Mucosa of descending colon (tissue), 3 donors: ENCODE results near the gene MAML3. TPM values are rescaled to one million over a fixed set of nuclear protein-coding genes. Genes with fewer than 3 reads are reported as not detected.

Experiments
- ATAC-seq: fragments of 200-7000 bp; cut with Tn5 transposase; one replicate; pipeline ENCODE4 v1.9.1; 2020; ENCODE audit warnings: mild to moderate bottlenecking, moderate library complexity
- DNase-seq, 3 donors: peaks; one replicate each; pipeline ENCODE4 v3.0.0-alpha.2; 2020
- H3K36me3 ChIP-seq: fragments of 200-600 bp; one replicate; pipeline ENCODE4 v1.8.0; 2021; ENCODE audit warnings: low read depth, mild to moderate bottlenecking
- H3K4me1 ChIP-seq: fragments of 200-600 bp; one replicate; pipeline ENCODE4 v1.8.0; 2021; ENCODE audit warnings: low read depth, mild to moderate bottlenecking
- H3K4me3 ChIP-seq: fragments of 200-600 bp; one replicate; pipeline ENCODE4 v1.8.0; 2021; ENCODE audit warnings: mild to moderate bottlenecking
- H3K9me3 ChIP-seq: fragments of 200-600 bp; one replicate; pipeline ENCODE4 v1.8.0; 2021; ENCODE audit warnings: mild to moderate bottlenecking
- intact Hi-C, 2 donors: fragments of 100-400 bp; cut with DNase I in 1 of 2; cut with micrococcal nuclease in 1 of 2; formaldehyde crosslinking; loops; one replicate each; pipeline versions ENCODE4 v1.11.0 to v1.11.1; 2022; cut with DNase I, micrococcal nuclease
- total RNA-seq, 3 donors: library from RNA; stranded (reverse); fragmentation: NEBNext Ultra II Directional in 2 of 3; extraction: Animal tissue kit (Norgen Biotek cat#: 25700) in 2 of 3; gene quantifications; one replicate each; pipeline versions ENCODE4 v1.2.1 to v1.2.4, GENCODE V29; 2021 to 2023
- TF ChIP-seq, protein P1 (sequence below): fragments of 200-600 bp; IDR thresholded peaks from one replicate; pipeline ENCODE4 v1.8.0; 2022; ENCODE audit warnings: antibody characterized with exemption, mild to moderate bottlenecking
- donor health status: DM: no; HTN: no; CAD: no; lungs with moderate emphysema.
- donor health status: DM: no; HTN: no; CAD: no.
- donor health status: DM: no; HTN: yes; CAD: no.

The MAML3 gene
- total RNA-seq, 3 donors from 2014 or later, result 10.4 to 23.5 (median 14.8) TPM

GRCh38 chr4:140151699-140152012 is 2.3 kb downstream of the MAML3 start:
- Histone ChIP-seq H3K36me3 (no peaks in the 10 kb centered on the region), H3K9me3 (no peaks in the 10 kb centered on the region), H3K4me1 (peaks cover 7% of the 10 kb centered on the region), H3K4me3 (peak overlapping the region; percentile 67)
- TF ChIP-seq, protein P1, sequence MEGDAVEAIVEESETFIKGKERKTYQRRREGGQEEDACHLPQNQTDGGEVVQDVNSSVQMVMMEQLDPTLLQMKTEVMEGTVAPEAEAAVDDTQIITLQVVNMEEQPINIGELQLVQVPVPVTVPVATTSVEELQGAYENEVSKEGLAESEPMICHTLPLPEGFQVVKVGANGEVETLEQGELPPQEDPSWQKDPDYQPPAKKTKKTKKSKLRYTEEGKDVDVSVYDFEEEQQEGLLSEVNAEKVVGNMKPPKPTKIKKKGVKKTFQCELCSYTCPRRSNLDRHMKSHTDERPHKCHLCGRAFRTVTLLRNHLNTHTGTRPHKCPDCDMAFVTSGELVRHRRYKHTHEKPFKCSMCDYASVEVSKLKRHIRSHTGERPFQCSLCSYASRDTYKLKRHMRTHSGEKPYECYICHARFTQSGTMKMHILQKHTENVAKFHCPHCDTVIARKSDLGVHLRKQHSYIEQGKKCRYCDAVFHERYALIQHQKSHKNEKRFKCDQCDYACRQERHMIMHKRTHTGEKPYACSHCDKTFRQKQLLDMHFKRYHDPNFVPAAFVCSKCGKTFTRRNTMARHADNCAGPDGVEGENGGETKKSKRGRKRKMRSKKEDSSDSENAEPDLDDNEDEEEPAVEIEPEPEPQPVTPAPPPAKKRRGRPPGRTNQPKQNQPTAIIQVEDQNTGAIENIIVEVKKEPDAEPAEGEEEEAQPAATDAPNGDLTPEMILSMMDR, result no peak
- peak in 2 of 3 donors; percentile 86 to 90 for DNase-seq
- ATAC-seq, result peak; percentile 60
- intact Hi-C loops, result loop anchor here (5.0 to 10.0 kb wide), 2 partner anchors 101 to 137 kb away; no protein-coding TSS in a partner anchor

DNA sequence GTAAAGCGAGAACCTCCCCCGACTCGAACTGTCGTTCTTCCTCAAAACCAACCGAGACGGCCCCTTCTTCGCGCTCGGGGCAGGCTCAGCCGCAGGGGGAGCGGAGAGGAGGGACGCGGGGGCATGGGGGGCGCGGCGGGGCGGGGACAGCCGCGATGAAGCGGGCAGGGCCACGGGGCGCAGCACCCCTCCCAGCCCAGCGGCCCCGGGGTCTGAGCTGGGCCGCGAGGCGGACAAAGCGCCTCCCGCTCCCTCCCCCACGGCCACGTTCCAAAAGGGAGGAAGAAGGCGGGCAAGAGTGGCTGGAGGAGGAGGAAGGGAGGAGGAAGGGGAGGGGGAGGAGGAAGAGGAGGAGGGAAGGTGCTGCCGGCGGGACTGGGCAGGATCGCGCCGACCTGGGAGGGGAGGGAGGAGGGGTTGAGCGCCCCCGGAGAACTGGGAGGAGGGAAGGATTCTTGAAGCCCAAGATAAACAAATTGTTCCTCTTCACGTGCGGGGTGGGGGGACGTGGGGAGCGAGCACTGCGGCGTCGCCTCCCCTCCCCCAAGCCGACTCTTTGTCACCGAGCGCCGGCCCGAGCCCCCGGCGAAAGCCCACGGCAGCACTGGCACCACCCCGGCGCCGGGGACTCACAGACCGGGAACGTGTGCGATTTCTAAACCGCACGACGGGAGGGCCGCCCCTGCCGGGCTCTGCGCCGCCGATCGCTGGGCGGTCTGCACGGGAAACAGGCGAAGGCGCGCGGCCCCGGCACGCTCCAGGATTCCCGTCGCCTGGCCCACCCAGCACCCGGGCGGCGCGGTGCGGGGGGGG is 2.9 kb downstream of the MAML3 start:
- Histone ChIP-seq H3K36me3 (no peaks in the 10 kb centered on the region), H3K9me3 (no peaks in the 10 kb centered on the region), H3K4me1 (peaks cover 7% of the 10 kb centered on the region), H3K4me3 (peak overlapping the region; percentile 67)
- TF ChIP-seq, protein P1, result no peak
- ATAC-seq (peak; percentile 71), DNase-seq (peak; percentile 88 to 91 (median 89))
- intact Hi-C loops, result loop anchor here (5.0 to 10.0 kb wide), 2 partner anchors 101 to 136 kb away; no protein-coding TSS in a partner anchor

DNA sequence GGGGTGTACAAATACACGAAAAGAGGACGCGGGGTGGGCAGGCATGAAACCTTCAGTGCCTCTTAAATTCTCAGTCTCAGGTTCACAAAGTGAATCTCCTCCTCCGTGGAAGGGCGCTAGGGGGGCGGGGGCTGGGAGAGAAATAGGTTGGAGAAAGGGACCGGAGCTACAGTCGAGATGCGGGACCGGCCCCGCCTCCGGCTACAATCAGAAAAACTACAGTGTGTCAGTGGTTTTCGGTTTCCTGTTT is 3.4 kb downstream of the MAML3 start:
- no peaks in the 10 kb centered on the region for H3K36me3 ChIP-seq
- peak overlapping the region; percentile 67 for H3K4me3 ChIP-seq
- peak; percentile 54 for ATAC-seq
- no peaks in the 10 kb centered on the region for H3K9me3 ChIP-seq
- intact Hi-C loops, result loop anchor here (5.0 to 10.0 kb wide), 2 partner anchors 102 to 136 kb away; no protein-coding TSS in a partner anchor
- TF ChIP-seq, protein P1, result no peak
- peak in 2 of 3 donors; percentile 89 to 90 for DNase-seq
- peaks cover 7% of the 10 kb centered on the region for H3K4me1 ChIP-seq

DNA sequence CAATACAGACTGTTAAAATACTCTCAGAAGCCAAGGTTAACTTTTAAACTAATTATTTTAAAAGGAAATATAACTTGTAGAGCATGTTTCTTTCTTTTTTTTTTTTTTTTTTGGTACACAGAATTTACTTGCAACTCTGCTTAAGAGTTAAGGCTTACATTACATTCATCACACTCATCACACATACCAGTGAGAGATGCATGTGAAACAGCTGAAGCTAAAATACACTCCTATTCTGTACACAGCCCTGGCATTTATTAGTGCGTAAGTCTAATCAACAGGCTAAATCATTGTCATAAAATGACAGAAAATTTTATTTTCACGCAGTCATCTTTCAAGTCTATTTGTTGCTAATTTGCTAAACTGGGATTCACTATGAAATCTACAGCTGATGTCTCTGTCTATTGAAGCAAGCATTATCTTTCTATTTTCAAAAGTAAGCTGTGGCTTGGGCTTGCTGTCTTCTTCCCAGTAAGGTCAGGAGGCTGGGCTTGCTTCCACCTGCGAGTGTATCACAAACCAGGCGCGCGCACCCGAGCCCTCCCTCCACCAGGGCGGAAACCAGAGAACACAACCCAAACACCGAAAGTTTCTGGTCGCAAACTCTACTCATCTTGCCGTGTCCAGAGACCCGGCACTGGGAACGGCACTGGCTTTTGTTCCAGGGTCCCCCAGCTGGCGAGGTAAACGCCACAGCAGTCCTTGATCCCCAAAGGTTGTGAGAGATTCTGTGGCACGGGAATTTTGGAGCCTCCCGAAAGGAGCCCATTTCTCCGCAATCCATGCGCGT is 3.9 kb downstream of the MAML3 start:
- Histone ChIP-seq H3K36me3 (no peaks in the 10 kb centered on the region), H3K4me1 (peaks cover 7% of the 10 kb centered on the region), H3K4me3 (peak overlapping the region; percentile 67), H3K9me3 (no peaks in the 10 kb centered on the region)
- DNase-seq (peak; percentile 85 to 88 (median 87)), ATAC-seq (peak; percentile 16)
- intact Hi-C loops, result loop anchor here (5.0 to 10.0 kb wide), 2 partner anchors 102 to 135 kb away; no protein-coding TSS in a partner anchor
- TF ChIP-seq, protein P1, result no peak

- Histone ChIP-seq H3K4me1 (peaks cover 10% of the 10 kb centered on the region), H3K9me3 (no peaks in the 10 kb centered on the region), H3K4me3 (no peak overlapping the region), H3K36me3 (no peaks in the 10 kb centered on the region)
- DNase-seq (no peak), ATAC-seq (no peak)
- TF ChIP-seq, protein P1, result no peak
- intact Hi-C loops, result no loop called here
Measured at GRCh38 chr4:140144050-140144449, 9.9 kb downstream of the MAML3 start.
